Measurements from ENCODE around the gene ZNF304.

DNA sequence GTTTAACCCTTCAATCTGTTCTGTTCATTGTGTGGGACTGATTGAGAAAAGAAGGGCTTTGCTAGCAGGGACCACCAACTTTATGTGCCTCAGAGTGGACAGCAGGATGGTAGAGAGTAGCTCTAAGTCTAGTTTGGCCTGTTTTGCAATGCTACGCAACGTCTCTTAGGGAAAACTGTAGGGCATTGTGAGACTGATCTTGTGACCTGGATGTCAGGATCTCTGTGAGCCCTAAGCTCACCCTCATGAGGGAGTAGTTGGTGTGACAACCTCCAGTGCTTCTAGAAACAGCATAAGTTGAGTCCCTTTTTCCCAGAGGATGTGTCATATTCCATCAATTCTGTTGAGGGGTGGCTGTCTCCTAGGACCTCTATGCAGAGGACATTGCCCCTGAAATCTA, 40.3 kb upstream of the ZNF304 start:
- TF ChIP-seq, protein P1, sequence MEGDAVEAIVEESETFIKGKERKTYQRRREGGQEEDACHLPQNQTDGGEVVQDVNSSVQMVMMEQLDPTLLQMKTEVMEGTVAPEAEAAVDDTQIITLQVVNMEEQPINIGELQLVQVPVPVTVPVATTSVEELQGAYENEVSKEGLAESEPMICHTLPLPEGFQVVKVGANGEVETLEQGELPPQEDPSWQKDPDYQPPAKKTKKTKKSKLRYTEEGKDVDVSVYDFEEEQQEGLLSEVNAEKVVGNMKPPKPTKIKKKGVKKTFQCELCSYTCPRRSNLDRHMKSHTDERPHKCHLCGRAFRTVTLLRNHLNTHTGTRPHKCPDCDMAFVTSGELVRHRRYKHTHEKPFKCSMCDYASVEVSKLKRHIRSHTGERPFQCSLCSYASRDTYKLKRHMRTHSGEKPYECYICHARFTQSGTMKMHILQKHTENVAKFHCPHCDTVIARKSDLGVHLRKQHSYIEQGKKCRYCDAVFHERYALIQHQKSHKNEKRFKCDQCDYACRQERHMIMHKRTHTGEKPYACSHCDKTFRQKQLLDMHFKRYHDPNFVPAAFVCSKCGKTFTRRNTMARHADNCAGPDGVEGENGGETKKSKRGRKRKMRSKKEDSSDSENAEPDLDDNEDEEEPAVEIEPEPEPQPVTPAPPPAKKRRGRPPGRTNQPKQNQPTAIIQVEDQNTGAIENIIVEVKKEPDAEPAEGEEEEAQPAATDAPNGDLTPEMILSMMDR (IDR thresholded peaks at IDR 0.05): no peak
- TF ChIP-seq POLR2A (IDR thresholded peaks at IDR 0.05): no peak
